ENCODE measurements around the gene CFAP92. TPM values are rescaled to one million over a fixed set of nuclear protein-coding genes. Genes with fewer than 3 reads are reported as not detected.

The CFAP92 gene
- total and polyA plus RNA-seq, 3 donors from 2014 or later, result 16.0 to 62.0 (median 26.7) TPM

DNA sequence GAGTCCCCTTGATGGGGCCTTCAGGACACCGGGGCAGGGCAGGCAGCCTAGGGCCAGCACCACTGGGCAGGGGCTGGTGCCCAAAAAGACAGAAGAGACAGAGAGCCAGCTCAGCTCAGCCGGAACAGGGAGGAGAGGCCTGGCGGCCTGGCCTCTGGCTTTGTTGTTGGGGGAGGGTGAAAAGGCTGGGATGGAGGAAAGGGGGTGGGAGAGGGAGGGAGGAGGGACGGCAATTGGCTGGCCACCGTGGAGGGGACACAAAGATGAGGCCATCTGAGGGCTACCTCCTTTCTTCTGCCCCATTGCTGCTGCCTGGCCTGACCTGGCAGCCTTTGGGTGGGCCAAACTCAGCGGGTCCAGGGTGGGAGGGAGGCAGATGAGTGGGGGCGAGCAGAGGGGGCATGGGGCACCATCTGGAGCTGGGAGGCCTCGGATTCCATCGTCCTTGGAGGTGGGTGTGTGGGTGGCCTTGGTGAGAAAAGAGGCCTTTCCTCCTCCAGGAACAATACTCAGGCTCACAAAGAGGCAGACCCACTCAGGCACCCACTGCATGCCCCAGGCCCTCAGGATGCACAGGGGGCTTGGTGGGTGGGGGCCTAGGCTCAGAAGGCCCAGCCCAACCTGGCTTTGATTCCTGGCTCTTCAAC, 16.6 kb upstream of the CFAP92 start:
- DNase-seq, result no peak
- Histone ChIP-seq H3K27ac (no peak overlapping the region), H3K4me1 (peaks cover 7% of the 10 kb centered on the region), H3K9me3 (no peaks in the 10 kb centered on the region), H3K4me3 (no peak overlapping the region), H3K27me3 (no peaks in the 10 kb centered on the region), H3K36me3 (ENCODE audit: low read depth, missing control alignments) (no peaks in the 10 kb centered on the region)
- intact Hi-C loops (cut with DNase I; ENCODE audit: low total_unique reads), result no loop called here
- WGBS, 2 donors, result 53 to 57% methylated on average over 8 to 9 of the region's 9 CpGs
- TF ChIP-seq POLR2A (IDR thresholded peaks at IDR 0.05) (no peak), CTCF (IDR thresholded peaks at IDR 0.05) (no peak)

- Histone ChIP-seq H3K4me3 (no peak overlapping the region), H3K9me3 (no peaks in the 10 kb centered on the region), H3K27ac (no peak overlapping the region), H3K27me3 (no peaks in the 10 kb centered on the region), H3K4me1 (peaks cover 10% of the 10 kb centered on the region), H3K36me3 (ENCODE audit: low read depth, missing control alignments) (no peaks in the 10 kb centered on the region)
- TF ChIP-seq CTCF (IDR thresholded peaks at IDR 0.05) (no peak), POLR2A (IDR thresholded peaks at IDR 0.05) (no peak)
- DNase-seq, result no peak
- intact Hi-C loops (cut with DNase I; ENCODE audit: low total_unique reads), result no loop called here
- 96 to 98% methylated on average over 2 of the region's 2 CpGs for WGBS, 2 donors
These were observed 15.4 kb upstream of the CFAP92 start for GRCh38 chr3:129009266-129009665.

- no peak for DNase-seq
- 62 to 74% methylated on average over 2 of the region's 2 CpGs for WGBS, 2 donors
- Histone ChIP-seq H3K4me1 (peaks cover 10% of the 10 kb centered on the region), H3K36me3 (ENCODE audit: low read depth, missing control alignments) (no peaks in the 10 kb centered on the region), H3K27ac (no peak overlapping the region), H3K27me3 (no peaks in the 10 kb centered on the region), H3K9me3 (no peaks in the 10 kb centered on the region), H3K4me3 (no peak overlapping the region)
- intact Hi-C loops (cut with DNase I; ENCODE audit: low total_unique reads), result no loop called here
- TF ChIP-seq CTCF (IDR thresholded peaks at IDR 0.05) (no peak), POLR2A (IDR thresholded peaks at IDR 0.05) (no peak)
These were observed 13.9 kb upstream of the CFAP92 start for GRCh38 chr3:129007792-129008191.

DNA sequence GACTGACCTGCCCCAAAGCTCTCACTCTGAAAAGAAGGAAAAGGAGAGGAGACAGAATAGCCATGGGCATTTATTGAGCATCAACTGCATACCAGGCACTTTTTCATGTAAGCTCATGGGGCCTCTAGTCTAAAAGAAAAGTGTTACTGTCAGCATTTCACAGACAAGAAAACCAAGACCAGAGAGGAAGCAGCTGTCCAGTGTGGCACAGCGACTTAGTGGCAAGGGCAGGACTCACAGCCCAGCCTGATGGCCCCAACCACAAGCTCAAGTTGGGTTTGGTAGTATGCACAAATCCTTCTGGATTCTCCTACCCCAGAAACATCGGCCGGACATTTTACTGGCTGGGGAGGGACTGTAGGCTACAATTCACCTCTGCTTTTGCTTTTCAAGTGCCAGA, 13.0 kb upstream of the CFAP92 start:
- no peaks in the 10 kb centered on the region for H3K9me3 ChIP-seq
- no peak overlapping the region for H3K4me3 ChIP-seq
- WGBS, 2 donors, result 86 to 93% methylated on average over 3 of the region's 3 CpGs
- H3K27me3 ChIP-seq, result no peaks in the 10 kb centered on the region
- intact Hi-C loops (cut with DNase I; ENCODE audit: low total_unique reads), result no loop called here
- H3K36me3 ChIP-seq (ENCODE audit: low read depth, missing control alignments), result no peaks in the 10 kb centered on the region
- TF ChIP-seq CTCF (IDR thresholded peaks at IDR 0.05) (no peak), POLR2A (IDR thresholded peaks at IDR 0.05) (no peak)
- peaks cover 10% of the 10 kb centered on the region for H3K4me1 ChIP-seq
- DNase-seq, result no peak
- H3K27ac ChIP-seq, result no peak overlapping the region

Measured in testis (tissue), 3 donors.